WERI-Rb-1 (cell line): ENCODE data around the gene CPPED1.

Experiments used
- DNase-seq: peaks from one replicate; pipeline ENCODE4 v3.0.0-alpha.2; 2020
- H3K27ac ChIP-seq: fragments of 250-450 bp; sonication (Bioruptor Pico); 2 replicates; pipeline ENCODE4 v1.5.1; 2020; ENCODE audit warnings: mild to moderate bottlenecking, moderate library complexity
- H3K27me3 ChIP-seq: fragments of 250-450 bp; sonication (Bioruptor Pico); 2 replicates; pipeline ENCODE4 v1.5.1; 2021; ENCODE audit warnings: mild to moderate bottlenecking, low read depth, moderate library complexity; ENCODE audit not compliant: insufficient read depth, severe bottlenecking
- H3K36me3 ChIP-seq: fragments of 250-450 bp; sonication (Bioruptor Pico); 2 replicates; pipeline ENCODE4 v1.5.1; 2020; ENCODE audit warnings: mild to moderate bottlenecking, moderate library complexity
- H3K4me3 ChIP-seq: 2 replicates; pipeline ENCODE4 v1.5.1; 2011; ENCODE audit warnings: low read depth, mild to moderate bottlenecking, control low read depth, low read length
- H3K9me3 ChIP-seq: fragments of 250-450 bp; sonication (Bioruptor Pico); 2 replicates; pipeline ENCODE4 v1.5.1; 2021; ENCODE audit warnings: mild to moderate bottlenecking, moderate library complexity; ENCODE audit not compliant: severe bottlenecking
- CTCF ChIP-seq: IDR thresholded peaks from 2 replicates; pipeline ENCODE4 v1.5.1; 2011; ENCODE audit warnings: low read depth, mild to moderate bottlenecking, control low read depth, inconsistent platforms, low read length

CPPED1 gene

DNA sequence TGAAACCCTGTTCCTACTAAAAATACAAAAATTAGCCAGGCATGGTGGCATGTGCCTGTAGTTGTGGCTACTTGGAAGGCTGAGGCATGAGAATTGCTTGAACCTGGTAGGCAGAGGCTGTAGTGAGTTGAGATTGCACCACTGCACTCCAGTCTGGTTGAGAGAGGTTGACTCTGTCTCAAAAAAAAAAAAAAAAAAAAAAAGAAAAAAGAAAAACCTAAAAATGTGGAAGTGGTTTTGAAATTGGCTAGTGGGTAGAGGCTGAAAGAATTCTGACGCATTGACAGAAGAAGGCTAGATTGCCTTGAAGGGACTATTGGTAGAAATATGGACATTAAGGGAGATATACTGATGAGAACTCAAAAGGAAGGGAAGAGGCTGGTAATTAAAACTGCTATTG lies 33.6 kb upstream of the CPPED1 start:
- no peaks in the 10 kb centered on the region for H3K27me3 ChIP-seq
- H3K36me3 ChIP-seq: no peaks in the 10 kb centered on the region
- TF ChIP-seq CTCF: no peak
- H3K9me3 ChIP-seq: no peaks in the 10 kb centered on the region
- H3K27ac ChIP-seq: no peak overlapping the region
- no peak overlapping the region for H3K4me3 ChIP-seq
- DNase-seq: no peak

DNA sequence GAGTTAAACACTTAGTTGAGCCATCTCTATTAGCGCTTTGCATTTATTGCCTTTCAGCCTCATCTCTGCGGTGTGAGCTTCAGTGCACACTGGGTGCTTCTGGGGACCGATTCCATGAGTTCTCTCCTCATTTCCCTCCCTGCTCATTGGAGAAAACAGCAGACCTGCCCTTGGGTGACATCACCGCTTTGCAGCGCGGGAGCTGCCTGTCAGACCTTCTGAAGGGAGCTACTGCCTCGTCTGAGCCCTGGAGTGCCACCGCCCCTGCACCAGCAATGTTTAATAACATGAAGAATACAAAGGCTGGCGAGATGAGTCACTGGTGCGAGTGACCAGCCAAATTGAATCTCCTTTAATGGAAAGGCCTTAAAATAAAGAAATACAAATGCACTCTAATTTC lies 30.2 kb upstream of the CPPED1 start:
- H3K27me3 ChIP-seq: no peaks in the 10 kb centered on the region
- no peak for TF ChIP-seq CTCF
- DNase-seq: peak; percentile 15
- no peaks in the 10 kb centered on the region for H3K9me3 ChIP-seq
- no peaks in the 10 kb centered on the region for H3K36me3 ChIP-seq
- H3K27ac ChIP-seq: no peak overlapping the region
- H3K4me3 ChIP-seq: no peak overlapping the region

DNA sequence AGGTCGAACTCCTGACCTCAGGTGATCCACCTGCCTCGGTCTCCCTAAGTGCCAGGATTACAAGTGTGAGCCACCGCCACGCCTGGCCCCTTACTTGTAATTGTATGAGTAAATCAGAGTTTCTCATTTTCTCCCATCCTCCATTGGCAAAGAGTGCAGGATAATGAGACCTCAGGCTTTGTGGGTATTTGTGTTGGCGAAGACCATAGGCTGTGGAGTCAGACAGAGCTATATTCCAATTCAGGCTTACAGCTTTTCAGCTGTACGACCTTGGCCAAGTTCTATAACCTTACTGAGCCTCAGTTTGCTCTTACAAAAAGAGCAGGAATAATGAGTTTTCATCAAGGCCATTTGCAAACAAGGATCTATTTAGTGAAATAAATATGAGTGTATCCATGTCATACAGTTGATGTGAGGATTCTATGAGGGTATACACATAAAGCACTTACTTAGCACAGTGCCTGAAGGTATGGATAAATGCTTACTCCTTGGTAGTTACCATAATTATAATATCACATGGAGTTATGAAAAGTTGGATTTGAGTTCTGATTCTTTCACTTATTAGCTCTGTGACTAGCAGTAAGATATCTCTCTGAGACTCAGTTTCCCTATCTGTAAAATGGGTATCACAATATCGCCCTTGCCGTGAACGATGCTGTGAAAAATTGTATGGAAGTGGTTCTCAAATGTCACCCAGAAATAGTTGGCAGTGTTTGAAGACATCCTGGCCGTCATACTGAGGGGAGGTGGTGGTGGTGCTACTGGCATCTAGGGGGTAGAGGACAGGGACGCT lies 25.6 kb upstream of the CPPED1 start:
- no peaks in the 10 kb centered on the region for H3K27me3 ChIP-seq
- no peaks in the 10 kb centered on the region for H3K36me3 ChIP-seq
- no peak overlapping the region for H3K27ac ChIP-seq
- TF ChIP-seq CTCF: no peak
- no peak for DNase-seq
- H3K9me3 ChIP-seq: no peaks in the 10 kb centered on the region
- H3K4me3 ChIP-seq: no peak overlapping the region

DNA sequence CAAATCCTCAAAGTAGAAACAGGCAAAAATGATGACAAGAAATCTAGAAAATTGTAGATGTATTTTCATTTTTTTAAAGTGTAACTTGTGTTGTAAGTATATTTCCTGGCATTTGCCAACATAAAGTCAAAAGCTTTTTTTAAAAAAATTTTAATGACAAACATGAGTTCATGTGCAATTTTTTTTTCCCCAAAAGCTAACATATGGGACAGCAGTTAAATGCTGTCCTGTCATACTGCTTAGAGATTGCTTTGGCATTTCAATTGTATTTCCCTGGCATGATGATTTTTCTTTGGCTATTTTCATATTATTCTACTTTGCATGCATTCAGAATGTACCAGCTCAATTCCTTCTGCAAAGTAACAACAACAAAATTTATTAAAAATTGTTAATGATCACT lies 24.5 kb upstream of the CPPED1 start:
- Histone ChIP-seq H3K9me3 (no peaks in the 10 kb centered on the region), H3K27me3 (no peaks in the 10 kb centered on the region), H3K36me3 (no peaks in the 10 kb centered on the region), H3K27ac (no peak overlapping the region), H3K4me3 (no peak overlapping the region)
- no peak for DNase-seq
- no peak for TF ChIP-seq CTCF

- H3K27ac ChIP-seq: no peak overlapping the region
- no peaks in the 10 kb centered on the region for H3K9me3 ChIP-seq
- H3K36me3 ChIP-seq: no peaks in the 10 kb centered on the region
- no peak for DNase-seq
- no peaks in the 10 kb centered on the region for H3K27me3 ChIP-seq
- H3K4me3 ChIP-seq: no peak overlapping the region
- no peak for TF ChIP-seq CTCF
Observed at GRCh38 chr16:12826559-12826958, 22.9 kb upstream of the CPPED1 start.
